LNCAP (cell line): ENCODE measurements around the gene FMNL1.

ENCODE experiments used
- TF ChIP-seq, protein P1 (sequence below): fragments of 450-650 bp; IDR thresholded peaks from 2 replicates; pipeline ENCODE4 v1.5.1; 2017; ENCODE audit warnings: mild to moderate bottlenecking

The FMNL1 gene

DNA sequence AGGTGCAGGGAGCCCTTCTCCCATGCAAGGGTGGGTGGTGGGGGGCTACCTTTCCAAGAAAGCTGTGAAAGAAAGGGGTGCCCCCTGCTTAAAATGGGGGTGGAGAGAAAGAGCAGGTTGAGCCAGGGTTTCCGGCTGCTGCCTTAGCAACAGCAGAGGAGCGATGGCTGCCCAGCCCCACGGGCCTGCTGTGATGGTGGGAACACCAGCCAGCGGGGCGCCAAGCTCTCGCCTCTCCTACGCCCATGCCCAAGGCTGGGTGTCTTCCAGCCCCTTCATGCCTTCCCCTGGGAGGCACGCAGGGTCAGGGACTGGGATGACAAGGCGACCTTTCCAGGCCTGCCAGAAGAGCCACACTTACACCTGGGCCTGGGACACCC is 3.0 kb downstream of the FMNL1 start:
- TF ChIP-seq, protein P1, sequence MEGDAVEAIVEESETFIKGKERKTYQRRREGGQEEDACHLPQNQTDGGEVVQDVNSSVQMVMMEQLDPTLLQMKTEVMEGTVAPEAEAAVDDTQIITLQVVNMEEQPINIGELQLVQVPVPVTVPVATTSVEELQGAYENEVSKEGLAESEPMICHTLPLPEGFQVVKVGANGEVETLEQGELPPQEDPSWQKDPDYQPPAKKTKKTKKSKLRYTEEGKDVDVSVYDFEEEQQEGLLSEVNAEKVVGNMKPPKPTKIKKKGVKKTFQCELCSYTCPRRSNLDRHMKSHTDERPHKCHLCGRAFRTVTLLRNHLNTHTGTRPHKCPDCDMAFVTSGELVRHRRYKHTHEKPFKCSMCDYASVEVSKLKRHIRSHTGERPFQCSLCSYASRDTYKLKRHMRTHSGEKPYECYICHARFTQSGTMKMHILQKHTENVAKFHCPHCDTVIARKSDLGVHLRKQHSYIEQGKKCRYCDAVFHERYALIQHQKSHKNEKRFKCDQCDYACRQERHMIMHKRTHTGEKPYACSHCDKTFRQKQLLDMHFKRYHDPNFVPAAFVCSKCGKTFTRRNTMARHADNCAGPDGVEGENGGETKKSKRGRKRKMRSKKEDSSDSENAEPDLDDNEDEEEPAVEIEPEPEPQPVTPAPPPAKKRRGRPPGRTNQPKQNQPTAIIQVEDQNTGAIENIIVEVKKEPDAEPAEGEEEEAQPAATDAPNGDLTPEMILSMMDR = no peak

DNA sequence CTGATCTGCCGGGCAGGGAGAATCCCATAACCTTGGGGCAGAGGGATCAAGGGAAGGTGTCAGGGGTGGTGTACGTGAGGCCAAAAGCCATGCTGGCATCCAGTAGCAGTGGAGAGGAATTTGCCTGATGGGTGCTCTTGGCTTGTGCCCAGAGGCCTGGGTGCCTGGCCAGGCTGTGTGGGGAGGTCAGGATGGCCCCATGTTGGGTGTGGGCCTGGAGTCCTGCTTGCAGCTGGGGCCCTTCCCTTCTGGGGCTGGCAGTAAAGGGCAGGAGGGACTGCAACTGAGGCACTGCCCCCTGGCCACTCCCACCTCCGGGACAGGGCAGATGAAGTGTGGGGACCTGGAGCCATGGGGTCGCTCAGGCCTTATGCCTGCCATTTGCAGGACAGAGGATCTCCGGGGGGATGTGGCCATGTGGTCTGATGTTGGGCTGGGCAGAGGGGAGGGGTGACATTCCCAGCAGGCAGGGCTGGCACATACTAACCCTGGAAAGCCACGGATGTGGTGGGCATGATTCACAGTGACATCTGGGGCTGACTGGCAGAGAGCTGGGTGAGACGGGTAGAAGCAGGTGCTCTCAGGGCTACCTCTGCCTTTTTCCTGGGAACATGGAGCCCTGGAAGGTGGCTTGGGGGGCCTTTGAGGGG is 3.5 kb downstream of the FMNL1 start:
- TF ChIP-seq, protein P1 = no peak

DNA sequence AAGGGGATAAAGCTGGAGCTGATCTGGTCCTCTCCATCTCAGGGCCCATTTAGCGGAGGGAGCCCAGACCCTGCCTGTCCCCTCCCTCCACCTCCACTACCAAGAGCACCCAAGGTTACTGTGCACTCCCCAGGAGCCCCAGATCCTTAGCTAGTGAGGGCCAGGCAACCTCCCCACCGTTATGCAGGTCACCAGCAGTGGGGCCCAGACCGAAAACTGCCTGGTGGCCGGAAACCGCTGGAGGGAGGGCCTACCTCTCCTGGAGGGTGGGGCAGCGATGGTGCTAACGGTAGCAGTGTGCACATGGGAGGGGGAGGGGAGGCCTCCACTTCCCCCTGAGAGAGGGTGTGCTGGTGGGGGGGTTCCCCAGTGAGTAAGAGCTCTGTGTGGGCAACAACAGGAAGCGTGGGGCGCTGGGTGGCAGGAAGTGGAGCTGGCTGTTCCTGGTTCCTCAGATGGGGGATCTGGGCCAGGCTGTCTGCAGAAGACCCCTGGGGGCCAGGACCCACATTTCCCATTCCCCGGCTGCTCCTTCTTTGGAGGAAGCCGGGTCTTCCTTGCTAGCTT is 4.4 kb downstream of the FMNL1 start:
- TF ChIP-seq, protein P1 = no peak

DNA sequence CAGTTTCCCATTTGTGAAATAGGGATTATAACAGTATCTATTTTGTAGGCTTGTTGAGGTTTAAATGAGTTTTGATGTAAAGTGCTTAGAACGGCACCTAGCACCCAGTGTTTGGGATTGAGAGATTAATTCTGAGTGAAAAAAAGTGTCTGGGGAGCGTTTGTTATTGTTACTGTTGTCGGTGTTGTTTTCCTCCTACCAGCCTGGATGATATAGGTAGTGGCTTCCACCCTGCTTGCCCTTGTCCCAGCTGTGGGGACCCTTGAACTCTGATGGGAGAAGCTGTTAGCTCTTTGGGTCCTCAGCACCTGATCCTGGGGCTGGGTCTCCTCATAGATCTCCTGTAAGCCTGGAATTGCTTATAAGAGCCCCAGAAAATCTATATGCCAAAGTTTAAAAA is 4.9 kb downstream of the FMNL1 start:
- TF ChIP-seq, protein P1 = no peak

DNA sequence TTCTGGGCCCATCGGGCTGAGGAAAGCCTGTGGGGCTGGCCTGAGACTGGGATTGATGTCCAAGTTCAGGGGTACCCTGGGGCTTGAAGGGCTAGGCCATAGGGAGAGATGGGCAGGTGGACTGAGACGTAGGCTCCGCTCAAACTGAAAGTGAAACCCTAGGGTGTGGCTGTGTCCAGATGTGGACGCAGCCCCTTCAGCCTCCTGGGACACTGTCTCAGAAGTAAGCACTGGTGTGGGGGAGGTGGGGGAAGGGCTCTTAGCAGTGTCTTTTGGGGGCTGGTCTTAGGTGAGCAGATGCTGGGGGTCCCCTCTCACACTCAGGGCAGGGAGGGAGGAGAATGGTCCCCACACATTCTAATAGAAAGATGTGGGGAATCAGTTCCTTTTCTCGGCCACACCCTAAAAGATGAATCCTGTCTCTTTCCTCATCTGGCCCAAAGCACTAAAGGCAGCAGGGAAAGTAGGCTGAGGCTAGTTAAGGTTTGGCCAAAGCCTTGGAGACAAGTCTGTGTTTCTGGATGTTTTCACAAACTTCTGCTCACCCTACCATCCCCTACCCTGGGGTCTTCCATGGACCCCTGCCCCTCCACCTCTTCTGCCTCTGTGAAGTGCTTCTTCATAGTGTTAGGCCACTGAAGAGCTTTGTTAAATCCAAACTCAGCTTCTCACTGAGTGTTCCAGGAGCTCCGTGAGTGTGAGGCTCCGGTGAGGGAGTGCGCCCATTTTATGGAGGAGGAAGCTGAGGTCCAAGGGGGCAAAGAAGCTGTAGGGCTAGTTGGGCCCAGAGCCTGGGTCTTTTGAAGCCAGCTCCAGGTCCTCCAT is 5.6 kb downstream of the FMNL1 start:
- TF ChIP-seq, protein P1 = no peak

DNA sequence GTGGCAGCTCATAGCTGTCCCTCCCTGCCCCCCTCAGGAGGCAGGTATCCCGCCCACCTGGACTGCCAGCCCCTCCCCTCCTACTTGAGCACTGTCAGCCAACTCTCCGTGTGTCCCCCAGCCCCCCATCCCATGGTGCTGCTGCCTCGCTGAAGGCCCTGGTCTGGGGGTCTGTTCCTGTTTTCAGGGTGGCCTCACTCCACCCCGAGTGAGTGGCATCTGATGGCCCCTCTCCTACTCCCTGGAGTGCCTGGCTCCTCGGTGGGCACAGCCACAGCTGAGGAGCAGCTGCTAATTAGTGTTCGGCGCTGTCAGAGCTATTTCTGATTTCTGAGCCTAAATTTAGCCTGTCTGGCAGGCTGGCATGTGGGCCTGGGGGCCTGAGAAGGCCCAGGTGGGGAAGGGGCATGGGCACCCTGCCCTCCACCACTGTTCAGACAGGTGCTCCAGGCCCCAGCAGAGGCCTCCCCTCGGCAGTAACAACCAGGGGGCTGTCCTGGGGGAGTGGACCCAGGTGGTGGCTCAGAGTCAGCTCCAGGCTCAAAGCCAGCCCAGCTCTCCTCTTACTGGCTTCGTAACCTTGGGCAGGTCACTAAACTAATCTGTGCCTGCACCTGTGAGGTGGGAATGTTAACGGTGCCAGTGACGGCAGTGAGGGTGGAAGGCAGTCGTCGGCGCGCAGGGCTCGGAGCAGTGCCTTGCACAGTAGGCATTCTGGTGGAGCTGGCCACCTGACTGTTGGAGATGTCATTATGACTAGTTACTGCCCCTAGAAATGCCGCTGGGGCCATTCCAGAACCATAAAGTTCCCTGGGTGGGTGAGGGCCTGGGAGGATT is 6.5 kb downstream of the FMNL1 start:
- TF ChIP-seq, protein P1 = no peak

DNA sequence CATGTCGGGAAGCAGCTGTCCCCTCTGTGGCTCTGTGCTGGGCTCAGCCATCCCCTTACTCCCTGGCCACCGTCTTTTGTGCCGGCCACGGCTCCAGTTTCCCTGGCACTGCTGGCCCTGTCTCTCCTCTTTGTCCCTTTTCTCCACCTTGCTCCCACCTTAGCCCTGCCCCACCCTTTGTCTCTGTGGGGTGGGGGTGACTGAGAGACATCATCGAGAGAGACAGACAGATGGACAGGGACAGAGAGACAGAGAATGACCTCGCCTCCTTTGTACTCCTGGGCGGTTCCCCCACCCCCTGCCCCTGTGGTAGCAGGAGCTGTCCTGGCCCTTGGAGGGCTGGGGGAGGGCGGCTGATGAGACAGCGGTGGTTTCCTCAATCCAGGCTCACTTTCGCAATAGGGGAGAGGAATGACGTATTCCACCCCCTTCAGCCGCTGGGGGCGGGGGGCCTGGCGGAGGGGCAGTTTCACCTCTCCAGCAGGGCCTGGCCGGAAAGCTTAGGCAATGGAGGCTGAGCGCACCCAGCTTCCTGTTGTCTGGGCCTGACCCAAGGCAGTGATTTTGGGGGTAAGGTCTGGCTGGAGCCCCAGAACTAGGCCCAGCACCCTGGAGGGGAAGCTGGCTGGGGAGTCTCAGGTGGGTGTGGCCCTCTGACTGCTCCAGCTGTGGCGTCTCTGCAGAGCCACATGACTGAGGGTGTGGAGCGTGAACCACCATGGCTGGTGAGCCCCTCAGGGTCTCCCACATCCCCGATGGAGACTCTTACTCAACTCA is 7.3 kb downstream of the FMNL1 start:
- TF ChIP-seq, protein P1 = no peak
